GF-D8 (cell line): ENCODE measurements around the gene HCRTR2.
"Not testable (repeated sequence)": the region's sequence is repeated elsewhere in the genome, so short reads cannot be mapped to it uniquely, and the experiment has no call there.

Source experiments
- DNase-seq: peaks from one replicate; lab custom pipeline; 2025; lab: John Stamatoyannopoulos, UW

The HCRTR2 gene

GRCh38 chr6:55174211-55175026 lies at the start of gene HCRTR2:
HCRTR2 (plus strand) TSS chr6:55174515; CDS start chr6:55174588, 73 bp downstream.
- no peak for DNase-seq

GRCh38 chr6:55130806-55131324 lies 43.5 kb upstream of the HCRTR2 start:
- no peak for DNase-seq

GRCh38 chr6:55131616-55132015 lies 42.7 kb upstream of the HCRTR2 start:
- DNase-seq: no peak

- no peak for DNase-seq
These were observed 37.4 kb upstream of the HCRTR2 start for GRCh38 chr6:55136916-55137315.

GRCh38 chr6:55137929-55138693 lies 36.2 kb upstream of the HCRTR2 start:
- no peak for DNase-seq

- DNase-seq: no peak
These were observed 32.7 kb upstream of the HCRTR2 start for GRCh38 chr6:55141611-55142010.

- DNase-seq: no peak
These were observed 31.7 kb upstream of the HCRTR2 start for GRCh38 chr6:55142610-55143009.

GRCh38 chr6:55153284-55153683 lies 21.0 kb upstream of the HCRTR2 start:
- DNase-seq: no peak

GRCh38 chr6:55158784-55159183 lies 15.5 kb upstream of the HCRTR2 start:
- not testable (repeated sequence) for DNase-seq

- DNase-seq: no peak
These were observed 6.5 kb upstream of the HCRTR2 start for GRCh38 chr6:55167860-55168259.

GRCh38 chr6:55175078-55176049 lies 1.0 kb downstream of the HCRTR2 start:
- DNase-seq: no peak

GRCh38 chr6:55176958-55177357 lies 2.6 kb downstream of the HCRTR2 start:
- no peak for DNase-seq

GRCh38 chr6:55180258-55180657 lies 5.9 kb downstream of the HCRTR2 start:
- DNase-seq: no peak

GRCh38 chr6:55182016-55182650 lies 7.8 kb downstream of the HCRTR2 start:
- peak; percentile 14 for DNase-seq

- no peak for DNase-seq
These were observed 10.6 kb downstream of the HCRTR2 start for GRCh38 chr6:55184782-55185530.

- DNase-seq: no peak
These were observed 24.4 kb downstream of the HCRTR2 start for GRCh38 chr6:55198715-55199114.

- DNase-seq: no peak
These were observed 24.9 kb downstream of the HCRTR2 start for GRCh38 chr6:55199239-55199638.

- no peak for DNase-seq
These were observed 34.5 kb downstream of the HCRTR2 start for GRCh38 chr6:55208478-55209458.

- DNase-seq: no peak
These were observed 36.6 kb downstream of the HCRTR2 start for GRCh38 chr6:55210952-55211351.
